Measurements from ENCODE around the gene CABP5. TPM values are rescaled to one million over a fixed set of nuclear protein-coding genes. Genes with fewer than 3 reads are reported as not detected.
A peak's percentile ranks its signal among the peaks of the same experiment; 100 is the strongest.
"Not testable (repeated sequence)": the region's sequence is repeated elsewhere in the genome, so short reads cannot be mapped to it uniquely, and the experiment has no call there.

Gene CABP5
- polyA plus RNA-seq (2013, experiment 1 of 2; ENCODE audit: insufficient read length), result not detected
- not detected for polyA plus RNA-seq (2013, experiment 2 of 2; ENCODE audit: insufficient read length)

GRCh38 chr19:48043675-48044258 lies at the start of gene CABP5:
Gene CABP5, minus strand, starts transcription at chr19:48044079. Its CDS starts 157 bp downstream, at chr19:48043922.
- no peak for DNase-seq

- peak; percentile 93 for DNase-seq
Observed at GRCh38 chr19:48091111-48091718, 47.3 kb upstream of the CABP5 start.

- DNase-seq, result no peak
Observed at GRCh38 chr19:48090281-48090802, 46.5 kb upstream of the CABP5 start.

- DNase-seq, result not testable (repeated sequence)
Observed at GRCh38 chr19:48088991-48089390, 45.1 kb upstream of the CABP5 start.

- DNase-seq, result no peak
Observed at GRCh38 chr19:48085904-48086864, 42.3 kb upstream of the CABP5 start.

- DNase-seq, result no peak
Observed at GRCh38 chr19:48085076-48085475, 41.2 kb upstream of the CABP5 start.

- peak; percentile 40 for DNase-seq
Observed at GRCh38 chr19:48081106-48081505, 37.2 kb upstream of the CABP5 start.

GRCh38 chr19:48070177-48070769 lies 26.4 kb upstream of the CABP5 start:
- DNase-seq, result not testable (repeated sequence)

- no peak for DNase-seq
Observed at GRCh38 chr19:48069435-48069834, 25.6 kb upstream of the CABP5 start.

- peak; percentile 11 for DNase-seq
Observed at GRCh38 chr19:48064509-48064908, 20.6 kb upstream of the CABP5 start.

- no peak for DNase-seq
Observed at GRCh38 chr19:48061401-48062344, 17.8 kb upstream of the CABP5 start.

- DNase-seq, result no peak
Observed at GRCh38 chr19:48060381-48060780, 16.5 kb upstream of the CABP5 start.

GRCh38 chr19:48059331-48059730 lies 15.5 kb upstream of the CABP5 start:
- no peak for DNase-seq

- no peak for DNase-seq
Observed at GRCh38 chr19:48053856-48054255, 10.0 kb upstream of the CABP5 start.

- no peak for DNase-seq
Observed at GRCh38 chr19:48053076-48053475, 9.2 kb upstream of the CABP5 start.

- DNase-seq, result no peak
Observed at GRCh38 chr19:48051335-48052033, 7.6 kb upstream of the CABP5 start.

GRCh38 chr19:48044561-48044960 lies 682 bp upstream of the CABP5 start:
- DNase-seq, result no peak

GRCh38 chr19:48041877-48042580 lies 1.9 kb downstream of the CABP5 start:
- no peak for DNase-seq

- DNase-seq, result no peak
Observed at GRCh38 chr19:48036765-48037164, 7.1 kb downstream of the CABP5 start.

- DNase-seq, result no peak
Observed at GRCh38 chr19:48033604-48034003, 10.3 kb downstream of the CABP5 start.
